Measurements from ENCODE around the gene XPNPEP2.

GRCh38 chrX:129772796-129773431 is 34.1 kb downstream of the XPNPEP2 start:
- TF ChIP-seq MYC (IDR thresholded peaks at IDR 0.05; ENCODE audit: low read depth, low read length) (peak; percentile 24; the same call in 1 of the 2 replicates), POLR2A (IDR thresholded peaks at IDR 0.05; ENCODE audit: extremely low read depth, insufficient read length) (no peak)

Data from NB4 (cell line).